Activated CD4-positive, alpha-beta T cell treated with anti-CD3 and anti-CD28 coated beads for 24 hours (primary cell): ENCODE results near the gene QDPR.
A peak's percentile ranks its signal among the peaks of the same experiment; 100 is the strongest.
"Not testable (repeated sequence)": the region's sequence is repeated elsewhere in the genome, so short reads cannot be mapped to it uniquely, and the experiment has no call there.

Experiments
- DNase-seq, 2 donors: peaks; one replicate each; pipeline ENCODE4 v3.0.0-alpha.2; 2020; ENCODE audit warnings: low read depth in 2 of 2

QDPR gene

GRCh38 chr4:17511950-17512795 is at the start of gene QDPR:
Gene QDPR, minus strand, starts transcription at chr4:17512090. Its CDS starts 36 bp downstream, at chr4:17512054.
- DNase-seq: peak; percentile 70

- no peak for DNase-seq
These were observed 49.5 kb upstream of the QDPR start for GRCh38 chr4:17561195-17561909.

- DNase-seq: no peak
These were observed 48.3 kb upstream of the QDPR start for GRCh38 chr4:17560065-17560673.

GRCh38 chr4:17559709-17560048 is 47.8 kb upstream of the QDPR start:
- DNase-seq: no peak

GRCh38 chr4:17558941-17559708 is 47.2 kb upstream of the QDPR start:
- DNase-seq: no peak

GRCh38 chr4:17557880-17558279 is 46.0 kb upstream of the QDPR start:
- DNase-seq: no peak

GRCh38 chr4:17556498-17556897 is 44.6 kb upstream of the QDPR start:
- DNase-seq: no peak

GRCh38 chr4:17554568-17554967 is 42.7 kb upstream of the QDPR start:
- DNase-seq: no peak

- no peak for DNase-seq
These were observed 40.5 kb upstream of the QDPR start for GRCh38 chr4:17552427-17552826.

- no peak for DNase-seq
These were observed 38.7 kb upstream of the QDPR start for GRCh38 chr4:17550549-17550948.

GRCh38 chr4:17546678-17547077 is 34.8 kb upstream of the QDPR start:
- DNase-seq: no peak

- DNase-seq: no peak
These were observed 34.3 kb upstream of the QDPR start for GRCh38 chr4:17546222-17546621.

GRCh38 chr4:17545374-17546140 is 33.7 kb upstream of the QDPR start:
- no peak for DNase-seq

GRCh38 chr4:17544831-17545234 is 32.9 kb upstream of the QDPR start:
- no peak for DNase-seq

- DNase-seq: no peak
These were observed 32.3 kb upstream of the QDPR start for GRCh38 chr4:17544205-17544604.

GRCh38 chr4:17537060-17537459 is 25.2 kb upstream of the QDPR start:
- not testable (repeated sequence) for DNase-seq

GRCh38 chr4:17535906-17536305 is 24.0 kb upstream of the QDPR start:
- no peak for DNase-seq

- no peak for DNase-seq
These were observed 23.4 kb upstream of the QDPR start for GRCh38 chr4:17535242-17535641.

GRCh38 chr4:17534705-17535104 is 22.8 kb upstream of the QDPR start:
- no peak for DNase-seq

- DNase-seq: no peak
These were observed 19.8 kb upstream of the QDPR start for GRCh38 chr4:17531538-17532285.
